Measurements from ENCODE around the gene HSPA12A.
"Not testable (repeated sequence)": the region's sequence is repeated elsewhere in the genome, so short reads cannot be mapped to it uniquely, and the experiment has no call there.

HSPA12A gene

GRCh38 chr10:116715839-116716377, 26.5 kb downstream of the HSPA12A start:
- no peak for DNase-seq

GRCh38 chr10:116715341-116715740, 27.0 kb downstream of the HSPA12A start:
- DNase-seq = no peak

- no peak for DNase-seq
Measured at GRCh38 chr10:116713846-116714245, 28.5 kb downstream of the HSPA12A start.

GRCh38 chr10:116712989-116713543, 29.3 kb downstream of the HSPA12A start:
- DNase-seq = no peak

GRCh38 chr10:116712519-116712918, 29.8 kb downstream of the HSPA12A start:
- no peak for DNase-seq

- DNase-seq = not testable (repeated sequence)
Measured at GRCh38 chr10:116711803-116712202, 30.6 kb downstream of the HSPA12A start.

- DNase-seq = peak; percentile 82
Measured at GRCh38 chr10:116710076-116710475, 32.3 kb downstream of the HSPA12A start.

GRCh38 chr10:116708877-116709276, 33.5 kb downstream of the HSPA12A start:
- no peak for DNase-seq

- DNase-seq = no peak
Measured at GRCh38 chr10:116708391-116708821, 34.0 kb downstream of the HSPA12A start.

GRCh38 chr10:116707981-116708380, 34.4 kb downstream of the HSPA12A start:
- no peak for DNase-seq

GRCh38 chr10:116706281-116706680, 36.1 kb downstream of the HSPA12A start:
- no peak for DNase-seq

- DNase-seq = no peak
Measured at GRCh38 chr10:116705498-116705897, 36.9 kb downstream of the HSPA12A start.

- peak; percentile 60 for DNase-seq
Measured at GRCh38 chr10:116704926-116705325, 37.4 kb downstream of the HSPA12A start.

GRCh38 chr10:116702165-116702564, 40.2 kb downstream of the HSPA12A start:
- no peak for DNase-seq

GRCh38 chr10:116699471-116700150, 42.8 kb downstream of the HSPA12A start:
- no peak for DNase-seq

- no peak for DNase-seq
Measured at GRCh38 chr10:116699049-116699448, 43.3 kb downstream of the HSPA12A start.

GRCh38 chr10:116698364-116698763, 44.0 kb downstream of the HSPA12A start:
- DNase-seq = no peak

- no peak for DNase-seq
Measured at GRCh38 chr10:116697816-116698215, 44.5 kb downstream of the HSPA12A start.

- no peak for DNase-seq
Measured at GRCh38 chr10:116696919-116697318, 45.4 kb downstream of the HSPA12A start.

GRCh38 chr10:116694927-116695268, 47.5 kb downstream of the HSPA12A start:
- DNase-seq = no peak

GRCh38 chr10:116694243-116694926, 48.0 kb downstream of the HSPA12A start:
- no peak for DNase-seq

- no peak for DNase-seq
Measured at GRCh38 chr10:116692225-116692624, 50.1 kb downstream of the HSPA12A start.

- no peak for DNase-seq
Measured at GRCh38 chr10:116691635-116692034, 50.7 kb downstream of the HSPA12A start.

Measured in COR-L47 (cell line).